Fibroblast of lung (primary cell): Measurements from ENCODE around the gene ERCC8. TPM values are rescaled to one million over a fixed set of nuclear protein-coding genes. Genes with fewer than 3 reads are reported as not detected.

ENCODE experiments used
- DNase-seq, 2 donors: peaks; one replicate each; pipeline versions ENCODE4 v3.0.0 to v3.0.0-alpha.2; 2010; ENCODE audit warnings: low read depth in 2 of 2
- H2AFZ ChIP-seq: 2 replicates; pipeline ENCODE4 v1.5.1; 2012; ENCODE audit warnings: low read length, control low read depth, inconsistent platforms
- H3K27ac ChIP-seq: 2 replicates; pipeline ENCODE4 v1.5.1; 2011; ENCODE audit warnings: low read length, control low read depth; ENCODE audit not compliant: insufficient read depth
- H3K27me3 ChIP-seq: 2 replicates; pipeline ENCODE4 v1.5.1; 2011; ENCODE audit warnings: mild to moderate bottlenecking, low read length; ENCODE audit not compliant: control insufficient read depth, insufficient read depth
- H3K36me3 ChIP-seq: 2 replicates; pipeline ENCODE4 v1.5.1; 2011; ENCODE audit warnings: low read length; ENCODE audit not compliant: control insufficient read depth, insufficient read depth
- H3K4me1 ChIP-seq: 2 replicates; pipeline ENCODE4 v1.5.1; 2011; ENCODE audit warnings: low read length; ENCODE audit not compliant: control insufficient read depth, insufficient read depth; ENCODE audit errors: extremely low read depth
- H3K4me2 ChIP-seq: 2 replicates; pipeline ENCODE4 v1.5.1; 2011; ENCODE audit warnings: low read length, control low read depth; ENCODE audit not compliant: insufficient read depth; ENCODE audit errors: extremely low read depth
- H3K4me3 ChIP-seq, 4 experiments: fragments of 200-600 bp in 1 of 4; sonication (generic) in 1 of 4; replicated peaks in 1 of 4; 2 replicates each; pipeline ENCODE4 v1.5.1; 2011 to 2016; ENCODE audit warnings: low read length in 4 of 4, low read depth in 3 of 4, mild to moderate bottlenecking in 3 of 4, control low read depth in 2 of 4, inconsistent platforms in 1 of 4, mixed read lengths in 1 of 4; ENCODE audit not compliant: insufficient read depth in 1 of 4; ENCODE audit errors: control extremely low read depth in 1 of 4
- H3K79me2 ChIP-seq: 2 replicates; pipeline ENCODE4 v1.5.1; 2012; ENCODE audit warnings: mild to moderate bottlenecking, low read length, inconsistent platforms; ENCODE audit not compliant: control insufficient read depth, insufficient read depth
- H3K9ac ChIP-seq: 2 replicates; pipeline ENCODE4 v1.5.1; 2011; ENCODE audit warnings: mild to moderate bottlenecking, low read length, control low read depth; ENCODE audit not compliant: insufficient read depth
- H3K9me3 ChIP-seq: 2 replicates; pipeline ENCODE4 v1.5.1; 2012; ENCODE audit warnings: low read depth, low read length; ENCODE audit not compliant: control insufficient read depth, insufficient read depth
- H4K20me1 ChIP-seq: 2 replicates; pipeline ENCODE4 v1.5.1; 2011; ENCODE audit warnings: low read length; ENCODE audit not compliant: control insufficient read depth, insufficient read depth; ENCODE audit errors: extremely low read depth
- EZH2 ChIP-seq: IDR thresholded peaks from 2 replicates; pipeline ENCODE4 v1.5.1; 2012; ENCODE audit warnings: low read length, control low read depth, mild to moderate bottlenecking; ENCODE audit errors: missing control alignments
- polyA plus RNA-seq, 2 donors: library from polyadenylated mRNA; depleted of rRNA in 1 of 2; stranded (reverse) in 1 of 2; unstranded in 1 of 2; fragments of >200 nt; gene quantifications; 2 replicates each; pipeline ENCODE4 v1.2.1, GENCODE V29; 2011 to 2012; ENCODE audit warnings: missing spikeins in 1 of 2
- total RNA-seq: library from RNA; depleted of rRNA; stranded (reverse); fragments of >200 nt; gene quantifications from 2 replicates; pipeline ENCODE4 v1.2.1, GENCODE V29; 2014
- TF ChIP-seq, protein P1 (sequence below), 2 donors: IDR thresholded peaks in 1 of 2; conservative IDR thresholded peaks in 1 of 2; 1 replicate in 1 of 2; 2 replicates in 1 of 2; pipeline ENCODE4 v1.5.1; 2011 to 2012; ENCODE audit warnings: low read length in 2 of 2, control low read depth in 1 of 2, inconsistent platforms in 1 of 2, low read depth in 1 of 2, mild to moderate bottlenecking in 1 of 2

ERCC8 gene
- total and polyA plus RNA-seq, 2 donors (not counting 1 experiment from before 2014, with no cell fraction given), result 16.3 to 23.7 TPM

GRCh38 chr5:60918466-60918865 is 26.4 kb downstream of the ERCC8 start:
- Histone ChIP-seq H3K27ac (no peak overlapping the region), H3K36me3 (no peaks in the 10 kb centered on the region), H3K4me3 (no peak overlapping the region), H3K4me1 (no peaks in the 10 kb centered on the region), H3K79me2 (no peaks in the 10 kb centered on the region), H3K9ac (no peak overlapping the region), H3K4me2 (no peak overlapping the region), H2AFZ (no peak overlapping the region), H4K20me1 (no peaks in the 10 kb centered on the region), H3K9me3 (no peaks in the 10 kb centered on the region), H3K27me3 (no peaks in the 10 kb centered on the region)
- TF ChIP-seq, protein P1, sequence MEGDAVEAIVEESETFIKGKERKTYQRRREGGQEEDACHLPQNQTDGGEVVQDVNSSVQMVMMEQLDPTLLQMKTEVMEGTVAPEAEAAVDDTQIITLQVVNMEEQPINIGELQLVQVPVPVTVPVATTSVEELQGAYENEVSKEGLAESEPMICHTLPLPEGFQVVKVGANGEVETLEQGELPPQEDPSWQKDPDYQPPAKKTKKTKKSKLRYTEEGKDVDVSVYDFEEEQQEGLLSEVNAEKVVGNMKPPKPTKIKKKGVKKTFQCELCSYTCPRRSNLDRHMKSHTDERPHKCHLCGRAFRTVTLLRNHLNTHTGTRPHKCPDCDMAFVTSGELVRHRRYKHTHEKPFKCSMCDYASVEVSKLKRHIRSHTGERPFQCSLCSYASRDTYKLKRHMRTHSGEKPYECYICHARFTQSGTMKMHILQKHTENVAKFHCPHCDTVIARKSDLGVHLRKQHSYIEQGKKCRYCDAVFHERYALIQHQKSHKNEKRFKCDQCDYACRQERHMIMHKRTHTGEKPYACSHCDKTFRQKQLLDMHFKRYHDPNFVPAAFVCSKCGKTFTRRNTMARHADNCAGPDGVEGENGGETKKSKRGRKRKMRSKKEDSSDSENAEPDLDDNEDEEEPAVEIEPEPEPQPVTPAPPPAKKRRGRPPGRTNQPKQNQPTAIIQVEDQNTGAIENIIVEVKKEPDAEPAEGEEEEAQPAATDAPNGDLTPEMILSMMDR (conservative IDR thresholded peaks at IDR 0.05 in 1 of 2, IDR thresholded peaks at IDR 0.05 in 1 of 2; ENCODE audit: low read depth in 1 of 2, low read length in 2 of 2), result no peak
- TF ChIP-seq EZH2, result no peak
- DNase-seq, result no peak

- H3K4me3 ChIP-seq, result no peak overlapping the region
- no peak overlapping the region for H3K27ac ChIP-seq
- H2AFZ ChIP-seq, result no peak overlapping the region
- H4K20me1 ChIP-seq, result no peaks in the 10 kb centered on the region
- TF ChIP-seq, protein P1 (conservative IDR thresholded peaks at IDR 0.05 in 1 of 2, IDR thresholded peaks at IDR 0.05 in 1 of 2; ENCODE audit: low read depth in 1 of 2, low read length in 2 of 2), result no peak
- TF ChIP-seq EZH2, result no peak
- H3K27me3 ChIP-seq, result no peaks in the 10 kb centered on the region
- no peak overlapping the region for H3K4me2 ChIP-seq
- H3K36me3 ChIP-seq, result no peaks in the 10 kb centered on the region
- peak in 1 of 2 donors; percentile 19 for DNase-seq
- H3K9ac ChIP-seq, result no peak overlapping the region
- H3K9me3 ChIP-seq, result no peaks in the 10 kb centered on the region
- H3K4me1 ChIP-seq, result no peaks in the 10 kb centered on the region
- no peaks in the 10 kb centered on the region for H3K79me2 ChIP-seq
These were observed 28.2 kb downstream of the ERCC8 start for GRCh38 chr5:60916646-60917045.

DNA sequence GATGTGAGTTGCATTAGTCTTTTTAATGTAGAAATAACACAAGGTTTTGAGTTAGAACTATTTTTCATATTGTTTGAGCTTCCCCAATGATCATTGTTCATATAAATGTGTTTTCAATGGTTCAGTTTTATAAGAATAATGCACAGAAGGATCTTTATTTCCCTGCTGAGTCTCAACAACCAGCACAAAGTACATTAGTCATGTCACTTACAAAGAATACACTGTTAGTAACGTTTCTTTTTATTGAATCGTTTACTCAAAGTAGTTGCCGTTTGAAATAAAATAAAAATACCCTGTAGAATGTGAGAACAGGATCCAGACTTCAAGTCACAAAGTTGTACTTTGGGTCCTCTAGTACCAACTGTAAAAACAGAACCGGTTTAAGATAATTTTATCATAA is 41.5 kb downstream of the ERCC8 start:
- Histone ChIP-seq H3K4me2 (no peak overlapping the region), H3K9me3 (no peaks in the 10 kb centered on the region), H3K9ac (no peak overlapping the region), H2AFZ (no peak overlapping the region), H3K4me1 (no peaks in the 10 kb centered on the region), H3K27ac (no peak overlapping the region), H3K79me2 (no peaks in the 10 kb centered on the region), H3K27me3 (no peaks in the 10 kb centered on the region), H3K36me3 (no peaks in the 10 kb centered on the region), H4K20me1 (no peaks in the 10 kb centered on the region), H3K4me3 (no peak overlapping the region)
- no peak for DNase-seq
- TF ChIP-seq, protein P1 (conservative IDR thresholded peaks at IDR 0.05 in 1 of 2, IDR thresholded peaks at IDR 0.05 in 1 of 2; ENCODE audit: low read depth in 1 of 2, low read length in 2 of 2), result no peak
